HTERT RPE-1 (cell line): ENCODE results near the gene C2CD4D.

ENCODE experiments used
- in situ Hi-C: fragments of 300-500 bp; cut with MboI; formaldehyde crosslinking; loops from 4 replicates; pipeline ENCODE4 v1.14.3; 2020; ENCODE audit warnings: low sequenced_read_pairs

The C2CD4D gene

GRCh38 chr1:151798571-151798970, 41.0 kb downstream of the C2CD4D start:
- in situ Hi-C loops, result no loop called here

- in situ Hi-C loops, result no loop called here
These were observed 48.5 kb downstream of the C2CD4D start for GRCh38 chr1:151790940-151791651.

GRCh38 chr1:151790071-151790939, 49.3 kb downstream of the C2CD4D start, which contains the start of gene TDRKH:
Gene TDRKH, minus strand, starts transcription at chr1:151790500. Its CDS starts 7,478 bp downstream, at chr1:151783022.
- in situ Hi-C loops, result no loop called here
